Transverse colon (tissue), 4 donors: ENCODE data around the gene HMGCS2. TPM values are rescaled to one million over a fixed set of nuclear protein-coding genes. Genes with fewer than 3 reads are reported as not detected.

Experiments used
- DNase-seq: peaks from one replicate; pipeline ENCODE4 v3.0.0-alpha.2; 2019
- H3K27ac ChIP-seq, 4 donors: fragments of 200-600 bp; sonication (generic); 2 replicates each; pipeline ENCODE4 v1.5.1; 2016 to 2018; ENCODE audit warnings: inconsistent platforms in 4 of 4
- H3K27me3 ChIP-seq: fragments of 200-600 bp; sonication (generic); 2 replicates; pipeline ENCODE4 v1.5.1; 2017; ENCODE audit warnings: inconsistent platforms
- H3K36me3 ChIP-seq, 4 donors: fragments of 200-600 bp; sonication (generic); 2 replicates each; pipeline ENCODE4 v1.5.1; 2017 to 2019; ENCODE audit warnings: inconsistent platforms in 4 of 4
- H3K4me1 ChIP-seq, 4 donors: fragments of 200-600 bp; sonication (generic); 2 replicates each; pipeline ENCODE4 v1.5.1; 2017 to 2020; ENCODE audit warnings: inconsistent platforms in 4 of 4
- H3K4me3 ChIP-seq, 4 donors: fragments of 200-600 bp; sonication (generic); 1 replicate in 1 of 4; 2 replicates in 3 of 4; pipeline versions ENCODE4 v1.5.1 to v1.6.1; 2017 to 2019; ENCODE audit warnings: inconsistent platforms in 4 of 4
- H3K9me3 ChIP-seq, 2 donors: fragments of 200-600 bp; sonication (generic); 2 replicates each; pipeline ENCODE4 v1.5.1; 2017 to 2019; ENCODE audit warnings: inconsistent platforms in 2 of 2
- EP300 ChIP-seq: sonication (generic); formaldehyde crosslinking; IDR thresholded peaks from one replicate; pipeline ENCODE4 v1.6.1; 2017; ENCODE audit warnings: antibody characterized with exemption, low read depth
- POLR2A ChIP-seq: fragments of 450-650 bp; IDR thresholded peaks from one replicate; pipeline ENCODE4 v1.6.1; 2016; ENCODE audit warnings: antibody characterized with exemption, mild to moderate bottlenecking, moderate library complexity
- POLR2AphosphoS5 ChIP-seq, 3 donors: sonication (generic); formaldehyde crosslinking; IDR thresholded peaks; one replicate each; pipeline ENCODE4 v1.6.1; 2016; ENCODE audit warnings: antibody characterized with exemption in 3 of 3
- WGBS, 2 donors: methylation state at CpG; one replicate each; pipeline ENCODE4 v1.1.5; 2018; ENCODE audit warnings: low coverage in 1 of 2; 5-methylcytosine and 5-hydroxymethylcytosine counted together
- in situ Hi-C, 4 donors: fragments of 200-750 bp; cut with MboI; loops; one replicate each; pipeline versions ENCODE4 v1.15.0 to v1.15.1; 2017; ENCODE audit warnings: low sequenced_read_pairs in 3 of 4, low pct_ligation_motif_present in 1 of 4, low pct_unique_long_range_greater_than_20kb in 1 of 4
- intact Hi-C: fragments of 100-400 bp; cut with DNase I; formaldehyde crosslinking; loops from one replicate; pipeline ENCODE4 v1.15.1; 2023; ENCODE audit warnings: low total_unique reads
- total RNA-seq, 4 donors: library from RNA; depleted of rRNA; stranded (reverse); fragments of >200 nt; gene quantifications; one replicate each; pipeline ENCODE4 v1.1.0, GENCODE V29; 2016
- TF ChIP-seq, protein P1 (sequence below), 5 experiments: fragments of 200-600 bp in 3 of 5; fragments of 450-650 bp in 2 of 5; sonication (generic) in 3 of 5; IDR thresholded peaks; 1 replicate in 2 of 5; 2 replicates in 3 of 5; pipeline ENCODE4 v1.5.1; 2016 to 2017; ENCODE audit warnings: antibody characterized with exemption in 5 of 5, inconsistent platforms in 3 of 5, mild to moderate bottlenecking in 2 of 5, moderate library complexity in 1 of 5

HMGCS2 gene
- total RNA-seq, 4 donors from 2014 or later: 24.7 to 1,050 (median 278) TPM

DNA sequence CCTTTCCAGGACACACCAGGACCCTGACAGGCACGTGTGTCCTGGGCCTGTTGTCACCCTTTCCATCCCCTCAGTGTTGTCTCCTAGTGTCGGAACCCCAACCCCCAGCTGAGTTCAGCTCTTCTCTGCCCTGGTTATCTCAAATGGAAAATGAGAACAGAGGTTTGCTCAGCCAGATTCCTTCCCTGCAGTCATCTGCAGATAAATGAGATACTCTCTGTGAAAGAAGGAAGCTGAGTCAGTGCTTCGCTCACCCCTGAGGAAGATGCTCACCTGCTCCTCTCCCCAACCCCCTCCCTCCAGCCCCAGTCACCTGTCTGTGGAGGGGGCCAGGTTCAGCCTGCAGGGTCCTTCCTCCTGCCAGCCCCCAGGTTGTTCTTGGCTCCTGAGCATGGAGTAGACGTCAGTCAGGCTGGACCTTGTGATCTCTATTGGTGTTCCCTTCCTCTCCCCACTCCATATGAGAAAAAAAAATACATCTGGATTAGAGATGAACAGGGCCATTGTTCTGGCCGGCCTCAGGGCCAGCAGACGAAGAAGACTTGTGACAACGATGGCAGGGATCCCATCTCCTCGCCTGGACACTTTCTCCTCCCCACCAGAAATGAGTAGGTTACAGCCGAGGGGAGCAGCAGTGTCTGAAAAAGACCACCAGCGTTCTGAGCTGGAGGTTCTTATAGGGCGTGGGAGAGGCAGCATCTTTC, 36.1 kb downstream of the HMGCS2 start:
- no peak for DNase-seq

DNA sequence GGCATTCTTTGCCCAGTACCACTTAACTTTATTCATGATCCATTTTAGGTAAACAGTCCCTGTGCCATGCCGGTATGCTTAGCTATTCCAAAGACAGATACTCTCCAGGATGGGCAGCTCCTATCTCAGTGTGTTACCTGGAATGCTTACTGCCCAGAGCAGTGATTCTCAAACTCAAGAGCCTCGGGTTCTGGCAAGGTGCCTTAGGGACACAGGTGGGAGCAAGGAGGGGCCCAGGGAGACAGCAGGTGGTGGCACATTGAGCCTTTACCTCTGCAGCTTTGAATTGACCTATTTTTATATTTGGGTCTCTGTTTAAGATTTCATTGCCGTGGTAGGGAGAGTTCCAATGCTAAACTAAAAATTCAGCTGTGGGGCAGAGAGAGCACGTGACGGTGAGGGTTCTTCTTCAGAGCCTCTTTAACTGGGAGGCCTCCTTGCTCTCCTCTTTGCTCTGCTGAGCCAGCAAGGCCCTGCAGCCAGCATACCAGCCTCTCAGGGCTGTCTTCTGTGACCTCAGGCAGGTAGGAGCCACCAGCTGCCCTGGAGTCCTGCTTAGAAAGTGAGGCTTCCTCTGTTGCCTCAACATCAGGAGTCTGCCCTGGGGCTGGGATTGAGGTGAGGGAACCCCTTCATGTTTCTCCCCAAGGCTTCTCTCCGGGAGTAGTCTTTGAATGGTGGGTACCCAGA, 36.8 kb downstream of the HMGCS2 start:
- 80 to 93% methylated on average over 4 to 6 of the region's 6 CpGs for WGBS, 2 donors
- intact Hi-C loops (no loop called here), in situ Hi-C loops (loop anchor here in 1 of 4 donors (25.0 kb wide), 1 partner anchor 130 kb away; no protein-coding TSS in a partner anchor)
- DNase-seq: no peak
- Histone ChIP-seq H3K4me3 (no peak overlapping the region), H3K36me3 (no peaks in the 10 kb centered on the region), H3K27me3 (no peaks in the 10 kb centered on the region), H3K9me3 (no peaks in the 10 kb centered on the region), H3K4me1 (no peaks in the 10 kb centered on the region), H3K27ac (no peak overlapping the region)
- TF ChIP-seq POLR2A (no peak), EP300 (no peak), POLR2AphosphoS5 (IDR thresholded peaks at IDR 0.05) (no peak)
- TF ChIP-seq, protein P1, sequence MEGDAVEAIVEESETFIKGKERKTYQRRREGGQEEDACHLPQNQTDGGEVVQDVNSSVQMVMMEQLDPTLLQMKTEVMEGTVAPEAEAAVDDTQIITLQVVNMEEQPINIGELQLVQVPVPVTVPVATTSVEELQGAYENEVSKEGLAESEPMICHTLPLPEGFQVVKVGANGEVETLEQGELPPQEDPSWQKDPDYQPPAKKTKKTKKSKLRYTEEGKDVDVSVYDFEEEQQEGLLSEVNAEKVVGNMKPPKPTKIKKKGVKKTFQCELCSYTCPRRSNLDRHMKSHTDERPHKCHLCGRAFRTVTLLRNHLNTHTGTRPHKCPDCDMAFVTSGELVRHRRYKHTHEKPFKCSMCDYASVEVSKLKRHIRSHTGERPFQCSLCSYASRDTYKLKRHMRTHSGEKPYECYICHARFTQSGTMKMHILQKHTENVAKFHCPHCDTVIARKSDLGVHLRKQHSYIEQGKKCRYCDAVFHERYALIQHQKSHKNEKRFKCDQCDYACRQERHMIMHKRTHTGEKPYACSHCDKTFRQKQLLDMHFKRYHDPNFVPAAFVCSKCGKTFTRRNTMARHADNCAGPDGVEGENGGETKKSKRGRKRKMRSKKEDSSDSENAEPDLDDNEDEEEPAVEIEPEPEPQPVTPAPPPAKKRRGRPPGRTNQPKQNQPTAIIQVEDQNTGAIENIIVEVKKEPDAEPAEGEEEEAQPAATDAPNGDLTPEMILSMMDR (IDR thresholded peaks at IDR 0.05): no peak

More for the DNA sequence above, 36.1 kb downstream of the HMGCS2 start:
- H3K4me3 ChIP-seq: no peak overlapping the region
- no peaks in the 10 kb centered on the region for H3K36me3 ChIP-seq
- intact Hi-C loops: no loop called here
- in situ Hi-C loops: loop anchor here in 1 of 4 donors (25.0 kb wide), 1 partner anchor 130 kb away; no protein-coding TSS in a partner anchor
- no peak overlapping the region for H3K27ac ChIP-seq
- 88 to 100% methylated on average over 1 to 11 of the region's 11 CpGs for WGBS, 2 donors
- no peak for TF ChIP-seq EP300
- no peak for TF ChIP-seq POLR2A
- no peak for TF ChIP-seq POLR2AphosphoS5 (IDR thresholded peaks at IDR 0.05)
- TF ChIP-seq, protein P1 (IDR thresholded peaks at IDR 0.05): no peak
- H3K4me1 ChIP-seq: peaks cover 0 to 3% (median 1%) of the 10 kb centered on the region in 4 donors
- no peaks in the 10 kb centered on the region for H3K9me3 ChIP-seq
- no peaks in the 10 kb centered on the region for H3K27me3 ChIP-seq

DNA sequence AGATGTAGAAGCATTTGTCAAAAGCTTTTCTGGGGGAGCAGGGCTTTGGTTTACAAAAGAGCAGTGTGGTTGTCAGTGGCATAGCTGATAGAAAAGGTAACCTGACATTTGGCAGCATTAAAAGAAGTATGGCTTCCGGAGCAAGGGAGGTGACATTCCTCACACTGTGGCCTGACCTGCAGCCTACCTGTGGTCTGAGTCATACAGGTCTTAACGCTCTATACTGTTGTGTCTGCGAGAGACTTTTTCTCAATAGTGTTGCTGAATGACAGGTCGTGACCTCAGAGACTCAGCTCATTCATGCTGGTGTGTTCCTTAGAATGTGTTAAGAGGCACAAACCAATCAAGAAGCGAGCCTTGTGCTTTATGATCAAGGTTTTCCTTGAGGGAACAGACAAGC, 37.6 kb downstream of the HMGCS2 start:
- no peak for DNase-seq
- TF ChIP-seq POLR2AphosphoS5 (IDR thresholded peaks at IDR 0.05): no peak
- TF ChIP-seq, protein P1 (IDR thresholded peaks at IDR 0.05): no peak
- TF ChIP-seq EP300: no peak
- TF ChIP-seq POLR2A: no peak
- intact Hi-C loops (no loop called here), in situ Hi-C loops (loop anchor here in 1 of 4 donors (25.0 kb wide), 1 partner anchor 131 kb away; no protein-coding TSS in a partner anchor)
- WGBS, 2 donors: 91% methylated on average over 5 of the region's 5 CpGs; no CpG with 5 or more reads in 1 of the 2 donors
- Histone ChIP-seq H3K36me3 (no peaks in the 10 kb centered on the region), H3K4me3 (no peak overlapping the region), H3K4me1 (no peaks in the 10 kb centered on the region), H3K27me3 (no peaks in the 10 kb centered on the region), H3K9me3 (no peaks in the 10 kb centered on the region), H3K27ac (no peak overlapping the region)

DNA sequence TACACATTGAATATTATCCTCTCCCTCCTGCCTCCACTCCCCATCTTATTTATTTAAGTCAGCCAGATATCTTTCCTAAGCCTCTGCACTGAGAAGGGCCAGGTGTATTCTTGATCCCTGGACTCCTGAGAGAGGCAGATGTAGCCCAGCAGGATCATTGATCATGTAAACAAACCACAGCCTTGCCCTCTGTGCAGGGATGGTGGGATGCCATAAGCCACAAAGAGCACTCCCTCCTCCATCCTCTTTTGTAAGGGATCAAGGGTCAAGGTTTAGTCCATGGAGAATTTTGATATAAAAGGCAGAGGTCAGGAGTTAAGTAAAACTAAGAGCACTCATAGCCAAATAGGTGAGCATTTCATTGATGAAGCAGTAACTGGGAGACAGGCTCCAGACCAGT, 39.7 kb downstream of the HMGCS2 start:
- Histone ChIP-seq H3K4me1 (no peaks in the 10 kb centered on the region), H3K36me3 (no peaks in the 10 kb centered on the region), H3K9me3 (no peaks in the 10 kb centered on the region), H3K4me3 (no peak overlapping the region), H3K27ac (no peak overlapping the region), H3K27me3 (no peaks in the 10 kb centered on the region)
- no peak for DNase-seq
- intact Hi-C loops (no loop called here), in situ Hi-C loops (loop anchor here in 1 of 4 donors (25.0 kb wide), 1 partner anchor 133 kb away; no protein-coding TSS in a partner anchor)
- TF ChIP-seq EP300: no peak
- no peak for TF ChIP-seq POLR2AphosphoS5 (IDR thresholded peaks at IDR 0.05)
- TF ChIP-seq, protein P1 (IDR thresholded peaks at IDR 0.05): no peak
- TF ChIP-seq POLR2A: no peak
